Measurements from ENCODE around the gene ARHGEF40. TPM values are rescaled to one million over a fixed set of nuclear protein-coding genes. Genes with fewer than 3 reads are reported as not detected.
A peak's percentile ranks its signal among the peaks of the same experiment; 100 is the strongest.

Gene ARHGEF40
- total RNA-seq (2021) (58.6 to 74.2 TPM (median 58.8 TPM) in 3 replicates), Bru-seq, nascent RNA (percentile 72 among the genes with signal in this experiment)
- long read RNA-seq, experiment 1, full-length matches to known transcripts, result 37 of 246 reads
- long read RNA-seq, experiment 1, partial matches to known transcripts, result 72 of 246 reads
- long read RNA-seq, experiment 1, other reads (novel, unspliced or antisense), result 137 of 246 reads
- long read RNA-seq, experiment 2, partial matches to known transcripts, result 27 of 54 reads
- long read RNA-seq, experiment 2, other reads (novel, unspliced or antisense), result 27 of 54 reads
- long read RNA-seq, experiment 3, partial matches to known transcripts, result 0 of 2 reads
- long read RNA-seq, experiment 3, other reads (novel, unspliced or antisense), result 1 of 2 reads

GRCh38 chr14:21070083-21070609, at the start of gene ARHGEF40:
TSS of gene ARHGEF40 (plus strand) at chr14:21070304. CDS start at chr14:21070397, 93 bp downstream.
- Mint-ChIP-seq H3K4me1 (peaks cover 33% of the 10 kb centered on the region), H3K27me3 (ENCODE audit: low read depth) (peaks cover 5% of the 10 kb centered on the region; the same call in 1 of the 2 replicates), H3K9me3 (no peaks in the 10 kb centered on the region), H3K4me3 (peak within 1 kb of the TSS; percentile 89), H3K27ac (peak within 1 kb of the TSS; percentile 80), H3K36me3 (peaks cover 17% of the 10 kb centered on the region)
- ATAC-seq (peak; percentile 0; the same call in 1 of the 2 replicates), DNase-seq (ENCODE audit: low spot score) (peak; percentile 58)
- peak; percentile 16 for TF ChIP-seq SP1 (CRISPR knock-in tag; conservative IDR thresholded peaks at IDR 0.05)
- TF ChIP-seq STAT6 (CRISPR knock-in tag; conservative IDR thresholded peaks at IDR 0.05; ENCODE audit: low read depth), result no peak
- TF ChIP-seq ZNF671 (CRISPR knock-in tag; IDR thresholded peaks at IDR 0.05), result no peak
- TF ChIP-seq CREM (CRISPR knock-in tag; IDR thresholded peaks at IDR 0.05), result peak; percentile 25; the same call in 1 of the 2 replicates
- TF ChIP-seq ZNF396 (CRISPR knock-in tag; IDR thresholded peaks at IDR 0.05; ENCODE audit: borderline replicate concordance), result no peak
- no peak for TF ChIP-seq EMX1 (CRISPR knock-in tag; IDR thresholded peaks at IDR 0.05)
- TF ChIP-seq ZNF317 (CRISPR knock-in tag; IDR thresholded peaks at IDR 0.05; ENCODE audit: borderline replicate concordance, low read depth), result no peak
- no peak for TF ChIP-seq NFATC4 (CRISPR knock-in tag; IDR thresholded peaks at IDR 0.05)
- TF ChIP-seq, protein P1, sequence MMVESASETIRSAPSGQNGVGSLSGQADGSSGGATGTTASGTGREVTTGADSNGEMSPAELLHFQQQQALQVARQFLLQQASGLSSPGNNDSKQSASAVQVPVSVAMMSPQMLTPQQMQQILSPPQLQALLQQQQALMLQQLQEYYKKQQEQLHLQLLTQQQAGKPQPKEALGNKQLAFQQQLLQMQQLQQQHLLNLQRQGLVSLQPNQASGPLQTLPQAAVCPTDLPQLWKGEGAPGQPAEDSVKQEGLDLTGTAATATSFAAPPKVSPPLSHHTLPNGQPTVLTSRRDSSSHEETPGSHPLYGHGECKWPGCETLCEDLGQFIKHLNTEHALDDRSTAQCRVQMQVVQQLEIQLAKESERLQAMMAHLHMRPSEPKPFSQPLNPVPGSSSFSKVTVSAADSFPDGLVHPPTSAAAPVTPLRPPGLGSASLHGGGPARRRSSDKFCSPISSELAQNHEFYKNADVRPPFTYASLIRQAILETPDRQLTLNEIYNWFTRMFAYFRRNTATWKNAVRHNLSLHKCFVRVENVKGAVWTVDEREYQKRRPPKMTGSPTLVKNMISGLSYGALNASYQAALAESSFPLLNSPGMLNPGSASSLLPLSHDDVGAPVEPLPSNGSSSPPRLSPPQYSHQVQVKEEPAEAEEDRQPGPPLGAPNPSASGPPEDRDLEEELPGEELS (CRISPR knock-in tag; IDR thresholded peaks at IDR 0.05), result 0 out of 2 replicates have a peak, but pooled peaks have one; percentile 1
- TF ChIP-seq ZNF416 (CRISPR knock-in tag; IDR thresholded peaks at IDR 0.05), result no peak
- ChIA-PET CTCF (interaction anchor here (0.8 to 4.6 kb wide), 18 partner anchors 9 to 197 kb away, joined by 3 to 165 read pairs (median 15); partner anchors contain the start of genes SLC39A2, TMEM253 and ZNF219), POLR2A (interaction anchor here (0.5 to 3.0 kb wide), 13 partner anchors 11 to 728 kb away, joined by 3 to 74 read pairs (median 8); no protein-coding TSS in a partner anchor)

GRCh38 chr14:21020977-21021545, 49.0 kb upstream of the ARHGEF40 start:
- peaks cover 6% of the 10 kb centered on the region; the same call in 1 of the 2 replicates for H3K36me3 Mint-ChIP-seq
- POLR2A ChIA-PET, result no interaction called here
- ATAC-seq (no peak), DNase-seq (ENCODE audit: low spot score) (no peak)
- peaks cover 28% of the 10 kb centered on the region for H3K27me3 Mint-ChIP-seq (ENCODE audit: low read depth)
- no peaks in the 10 kb centered on the region for H3K9me3 Mint-ChIP-seq
- H3K27ac Mint-ChIP-seq, result no peak overlapping the region
- peaks cover 24% of the 10 kb centered on the region for H3K4me1 Mint-ChIP-seq
- H3K4me3 Mint-ChIP-seq, result no peak overlapping the region
- CTCF ChIA-PET, result interaction anchor here (0.9 to 3.0 kb wide), 3 partner anchors 19 to 50 kb away, joined by 3 to 17 read pairs (median 5); no protein-coding TSS in a partner anchor
- no peak for TF ChIP-seq ZNF281 (CRISPR knock-in tag; IDR thresholded peaks at IDR 0.05)
- TF ChIP-seq E2F4 (CRISPR knock-in tag; IDR thresholded peaks at IDR 0.05; ENCODE audit: borderline replicate concordance, low read depth), result no peak
- TF ChIP-seq, protein P2, sequence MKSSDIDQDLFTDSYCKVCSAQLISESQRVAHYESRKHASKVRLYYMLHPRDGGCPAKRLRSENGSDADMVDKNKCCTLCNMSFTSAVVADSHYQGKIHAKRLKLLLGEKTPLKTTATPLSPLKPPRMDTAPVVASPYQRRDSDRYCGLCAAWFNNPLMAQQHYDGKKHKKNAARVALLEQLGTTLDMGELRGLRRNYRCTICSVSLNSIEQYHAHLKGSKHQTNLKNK (CRISPR knock-in tag; IDR thresholded peaks at IDR 0.05), result no peak
- TF ChIP-seq HMGXB4 (CRISPR knock-in tag; IDR thresholded peaks at IDR 0.05), result no peak
- no peak for TF ChIP-seq PRRX2 (CRISPR knock-in tag; IDR thresholded peaks at IDR 0.05)
- TF ChIP-seq SP1 (CRISPR knock-in tag; conservative IDR thresholded peaks at IDR 0.05), result no peak
- TF ChIP-seq, protein P3, sequence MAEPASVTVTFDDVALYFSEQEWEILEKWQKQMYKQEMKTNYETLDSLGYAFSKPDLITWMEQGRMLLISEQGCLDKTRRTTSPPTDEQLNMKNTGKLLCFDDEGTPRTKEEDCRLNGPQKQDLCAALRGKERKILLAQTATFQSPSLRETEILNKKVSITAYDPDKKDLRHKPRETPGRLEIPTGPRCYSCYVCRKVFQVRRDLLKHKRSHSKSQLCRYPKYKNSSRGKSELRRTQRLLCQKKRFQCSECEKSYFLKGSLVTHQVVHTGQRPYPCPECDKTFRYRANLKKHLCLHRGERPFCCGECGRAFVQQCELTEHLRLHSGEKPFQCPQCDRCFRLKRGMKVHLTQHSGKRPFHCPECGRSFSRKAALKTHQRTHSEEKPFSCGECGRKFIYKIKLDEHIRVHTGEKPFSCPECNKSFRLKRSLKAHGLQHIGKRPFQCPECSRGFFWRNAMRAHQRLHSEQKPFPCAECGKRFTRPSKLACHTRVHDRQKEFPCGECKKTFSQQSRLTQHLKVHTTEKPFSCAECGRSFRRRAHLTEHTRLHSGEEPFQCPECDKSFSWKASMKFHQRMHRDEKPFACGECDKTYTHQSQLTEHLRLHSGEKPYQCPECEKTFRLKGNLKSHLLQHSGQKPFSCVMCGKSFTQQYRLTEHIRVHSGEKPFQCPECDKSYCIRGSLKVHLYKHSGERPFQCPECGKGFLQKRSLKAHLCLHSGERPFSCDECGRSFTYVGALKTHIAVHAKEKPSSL (CRISPR knock-in tag; conservative IDR thresholded peaks at IDR 0.05), result no peak
- no peak for TF ChIP-seq E2F5 (CRISPR knock-in tag; IDR thresholded peaks at IDR 0.05)

All from WTC11 (cell line).